Endothelial cell of hepatic sinusoid (primary cell): ENCODE data around the gene XIRP1.
"Not testable (repeated sequence)": the region's sequence is repeated elsewhere in the genome, so short reads cannot be mapped to it uniquely, and the experiment has no call there.

Experiments used
- in situ Hi-C: cut with HindIII; loops from 2 replicates; pipeline ENCODE4 v1.10.0; 2017; ENCODE audit warnings: low sequenced_read_pairs

Gene XIRP1

DNA sequence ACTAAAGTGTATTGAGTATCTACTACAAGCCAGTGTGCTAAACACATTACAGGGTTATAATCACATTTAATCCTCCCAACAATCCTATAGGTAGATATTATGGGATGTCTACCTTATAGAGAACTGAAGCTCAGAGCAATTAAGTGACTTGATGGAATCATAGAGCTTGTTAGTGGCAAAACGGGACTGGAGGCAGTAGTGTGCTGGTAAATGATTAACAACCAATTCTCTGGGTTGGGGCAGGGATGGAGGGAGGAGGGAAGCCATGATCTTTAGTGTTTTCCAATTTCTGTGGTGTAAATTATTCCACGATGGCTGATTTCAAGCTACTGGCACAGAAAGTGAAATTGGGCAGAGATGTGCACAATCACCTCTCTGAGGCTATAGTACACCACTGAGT lies 20.5 kb downstream of the XIRP1 start:
- in situ Hi-C loops, result no loop called here

DNA sequence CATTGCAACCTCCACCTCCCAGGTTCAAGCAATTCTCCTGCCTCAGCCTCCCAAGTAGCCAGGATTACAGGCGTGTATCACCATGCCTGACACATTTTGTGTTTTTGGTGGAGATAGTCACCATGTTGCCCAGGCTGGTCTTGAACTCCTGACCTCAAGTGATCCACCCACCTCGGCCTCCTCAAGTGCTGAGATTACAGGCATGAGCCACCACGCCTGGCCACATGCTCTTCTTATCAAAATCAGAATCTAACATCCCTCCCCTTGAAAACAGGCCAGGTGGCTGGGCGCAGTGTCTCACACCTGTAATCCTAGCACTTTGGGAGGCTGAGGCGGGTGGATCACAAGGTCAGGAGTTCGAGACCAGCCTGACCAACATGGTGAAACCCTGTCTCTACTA lies 21.5 kb downstream of the XIRP1 start:
- in situ Hi-C loops, result not testable (repeated sequence)

DNA sequence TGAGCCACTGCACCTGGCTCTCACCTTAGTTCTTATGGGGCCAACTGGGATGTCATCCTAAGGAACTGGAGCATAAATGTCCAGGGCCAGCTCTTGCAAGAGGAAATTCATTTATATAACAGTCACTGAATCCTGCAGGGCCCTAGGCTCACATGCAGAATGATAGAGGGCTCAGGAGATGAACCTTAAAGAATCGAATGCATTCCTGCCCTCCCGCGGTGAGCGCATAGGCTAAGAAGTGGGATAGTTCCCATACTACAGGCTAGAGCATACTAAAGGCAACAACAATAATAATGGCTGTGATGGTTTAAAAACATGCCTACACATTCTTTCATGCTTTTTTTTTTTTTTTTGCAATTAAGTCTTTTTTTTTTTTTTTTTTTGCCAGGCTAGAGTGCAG lies 21.9 kb downstream of the XIRP1 start:
- in situ Hi-C loops, result no loop called here

DNA sequence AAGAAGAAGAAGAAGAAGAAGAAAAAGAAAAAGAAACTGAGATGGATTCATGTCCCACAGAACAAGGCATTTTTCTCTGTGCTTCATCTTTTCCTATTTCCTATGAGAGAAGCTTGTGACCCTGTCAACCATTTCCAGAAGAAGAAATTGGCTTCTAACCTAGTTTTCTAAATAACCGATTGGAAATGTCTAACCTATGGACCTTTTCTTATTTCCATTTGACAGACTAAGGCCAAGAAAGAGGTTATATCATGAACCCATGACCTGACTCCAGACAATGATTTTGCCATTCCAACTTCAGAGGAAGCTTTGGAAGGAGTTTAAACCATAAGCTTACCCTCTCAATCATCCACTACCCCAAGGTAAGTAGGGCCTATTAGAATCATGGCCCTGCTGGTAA lies 22.7 kb downstream of the XIRP1 start:
- in situ Hi-C loops, result no loop called here

DNA sequence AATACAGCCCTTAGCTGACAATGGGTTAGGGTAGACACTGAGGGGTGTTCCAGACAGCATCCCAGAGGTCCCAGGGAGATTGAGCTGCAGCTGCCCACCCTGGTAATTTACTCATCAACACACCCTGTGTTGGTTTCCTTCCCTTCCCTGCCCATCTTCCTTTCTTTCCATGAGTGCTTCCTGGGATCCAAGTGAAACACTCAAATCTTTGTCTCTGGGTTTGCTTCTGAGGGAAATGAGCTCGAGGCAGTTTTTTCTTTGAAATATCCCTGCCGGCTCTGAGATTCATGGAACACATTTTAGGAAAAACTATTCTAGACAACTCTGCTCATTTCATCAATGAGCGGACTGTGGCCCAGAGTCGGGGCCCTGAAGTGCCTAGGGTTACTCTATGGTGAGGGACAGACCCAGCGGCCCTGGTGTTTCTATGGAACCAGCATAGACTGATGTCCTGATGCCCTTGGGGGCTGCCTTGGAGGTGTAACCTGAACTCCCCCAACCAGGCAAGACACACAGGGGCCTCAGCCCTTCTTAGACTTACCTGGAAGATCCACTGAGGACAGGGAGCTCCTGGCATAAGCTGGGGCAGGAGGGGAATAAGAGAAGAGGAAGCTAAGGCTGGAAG lies 24.1 kb downstream of the XIRP1 start:
- in situ Hi-C loops, result no loop called here

DNA sequence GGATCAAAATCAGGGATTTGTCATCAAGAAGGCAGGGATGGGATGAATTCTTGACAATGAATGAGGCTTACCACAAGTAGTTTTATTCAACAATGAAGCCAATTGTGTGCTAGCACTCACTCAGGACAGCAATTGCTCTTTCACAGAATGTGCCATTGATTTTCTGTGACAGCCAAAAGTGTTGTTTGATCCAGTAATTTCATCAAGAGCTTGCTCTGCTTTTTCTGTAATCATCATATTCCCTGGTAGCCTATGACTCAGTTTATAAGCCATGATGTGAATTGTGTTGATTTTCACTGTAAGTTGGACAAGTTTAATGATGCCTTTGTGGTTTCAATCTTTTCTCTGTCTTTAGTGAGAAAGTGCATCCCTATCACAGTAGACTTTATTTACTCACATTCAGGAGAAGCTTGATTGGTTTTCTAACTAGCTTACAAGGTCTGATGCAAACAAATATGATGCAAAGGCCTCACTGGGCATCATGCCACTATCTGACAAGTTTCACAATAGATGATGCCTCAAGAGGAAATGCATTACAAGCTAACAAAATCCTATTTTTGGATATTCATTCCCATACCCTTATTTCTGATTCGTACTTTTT lies 25.4 kb downstream of the XIRP1 start:
- in situ Hi-C loops, result no loop called here

DNA sequence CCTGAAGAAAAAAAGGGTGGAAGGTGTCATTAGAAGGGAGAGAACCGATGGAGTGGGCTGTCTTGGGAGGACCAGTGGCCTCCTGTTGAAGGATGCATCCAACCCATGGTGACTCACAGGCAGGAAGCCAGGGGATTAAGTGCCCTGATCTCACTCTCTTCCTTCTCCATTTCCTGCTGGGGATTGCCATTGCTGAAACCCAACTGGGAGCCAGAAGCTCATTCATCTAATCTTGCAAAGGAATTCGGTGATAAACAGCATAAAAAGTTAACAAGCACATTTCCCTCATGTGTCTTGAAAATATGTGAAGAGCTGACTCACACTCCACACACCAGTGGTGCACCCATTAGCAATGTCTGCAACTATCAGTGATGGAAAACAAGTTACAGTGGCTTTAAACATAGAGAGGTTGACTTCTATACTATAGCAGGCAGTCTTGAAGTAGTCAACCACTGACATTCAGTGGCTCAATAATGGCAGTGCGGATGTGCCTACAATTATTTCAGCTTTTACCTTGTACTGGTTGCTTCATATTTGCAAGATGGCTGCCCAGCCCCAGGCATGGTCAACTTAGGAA lies 26.2 kb downstream of the XIRP1 start:
- in situ Hi-C loops, result no loop called here

DNA sequence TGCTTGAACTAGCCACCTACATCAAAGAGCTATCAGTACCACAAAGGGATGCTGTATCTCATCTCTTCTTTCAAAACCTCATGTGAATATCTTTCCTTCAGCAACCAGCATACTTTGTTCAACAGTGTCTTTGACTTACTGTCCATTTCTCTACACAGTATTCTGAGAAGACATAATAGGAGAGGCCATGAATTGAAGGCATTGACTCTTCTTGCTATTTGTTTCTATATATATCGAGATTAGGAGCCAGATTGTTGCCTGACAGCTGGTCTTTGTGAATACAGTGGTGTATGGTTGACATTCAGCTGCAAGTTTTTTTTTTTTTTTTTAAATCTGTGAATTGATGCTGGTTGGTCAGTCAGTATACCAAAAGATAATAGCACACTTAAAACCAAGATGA lies 26.9 kb downstream of the XIRP1 start:
- in situ Hi-C loops, result no loop called here

DNA sequence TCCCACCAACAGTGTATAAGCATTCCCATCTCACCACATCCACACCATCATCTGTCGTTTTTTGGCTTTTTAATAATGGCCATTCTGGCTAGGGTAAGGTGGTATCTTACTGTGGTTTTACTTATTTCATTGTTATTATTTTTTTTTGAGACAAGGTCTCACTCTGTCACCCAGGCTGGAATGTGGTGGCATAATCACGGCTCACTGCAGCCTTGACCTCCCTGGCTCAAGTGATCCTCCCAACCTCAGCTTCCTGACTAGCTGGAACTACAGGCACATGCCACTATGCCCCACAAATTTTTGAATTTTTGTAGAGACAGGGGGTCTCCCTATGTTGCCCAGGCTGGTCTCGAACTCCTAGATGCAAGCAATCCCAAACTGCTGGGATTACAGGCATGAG lies 28.0 kb downstream of the XIRP1 start:
- in situ Hi-C loops, result no loop called here

DNA sequence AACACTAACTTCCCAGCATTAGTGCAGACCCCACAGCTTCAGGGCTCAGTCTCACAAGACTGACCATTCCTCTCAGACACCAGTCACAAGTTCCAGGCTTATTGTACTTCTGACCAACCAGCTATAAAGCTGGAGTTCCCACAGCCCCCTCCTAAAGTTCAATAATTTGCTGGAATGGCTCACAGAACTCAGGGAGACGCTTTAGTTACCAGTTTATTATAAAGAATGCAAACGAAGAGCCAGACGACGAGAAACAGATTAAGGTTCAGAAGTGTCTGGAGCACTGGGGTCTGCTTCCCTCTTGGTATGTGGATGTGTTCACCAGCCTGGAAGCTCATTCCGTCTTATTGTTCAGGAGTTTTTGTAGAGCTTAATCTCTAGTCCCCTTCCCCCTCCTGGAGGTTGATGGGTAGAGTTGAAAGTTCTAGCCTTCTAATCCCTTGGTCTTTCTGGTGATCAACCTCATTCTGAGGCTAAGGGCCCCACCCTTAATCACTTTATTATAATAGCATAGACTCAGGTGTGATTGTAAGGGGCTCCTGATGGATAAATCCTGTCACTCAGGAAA lies 34.2 kb downstream of the XIRP1 start:
- in situ Hi-C loops, result no loop called here

DNA sequence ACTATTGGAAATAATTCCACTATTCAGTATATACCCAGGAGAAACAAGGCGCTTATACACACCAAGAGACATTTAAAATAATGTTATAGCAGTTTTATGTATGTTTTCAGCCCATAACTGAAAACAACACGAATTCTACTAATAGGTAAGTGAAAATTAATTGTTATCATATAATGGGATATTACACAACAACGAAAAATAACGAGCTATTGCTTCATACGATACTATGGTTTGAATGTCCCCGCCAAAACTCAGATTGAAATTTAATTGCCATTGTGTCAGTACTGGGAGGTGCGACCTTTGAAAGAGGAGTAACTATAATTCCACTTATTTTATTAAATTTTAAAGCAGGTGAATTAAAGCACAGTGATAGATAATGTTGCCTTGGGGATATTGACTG lies 35.0 kb downstream of the XIRP1 start:
- in situ Hi-C loops, result no loop called here

DNA sequence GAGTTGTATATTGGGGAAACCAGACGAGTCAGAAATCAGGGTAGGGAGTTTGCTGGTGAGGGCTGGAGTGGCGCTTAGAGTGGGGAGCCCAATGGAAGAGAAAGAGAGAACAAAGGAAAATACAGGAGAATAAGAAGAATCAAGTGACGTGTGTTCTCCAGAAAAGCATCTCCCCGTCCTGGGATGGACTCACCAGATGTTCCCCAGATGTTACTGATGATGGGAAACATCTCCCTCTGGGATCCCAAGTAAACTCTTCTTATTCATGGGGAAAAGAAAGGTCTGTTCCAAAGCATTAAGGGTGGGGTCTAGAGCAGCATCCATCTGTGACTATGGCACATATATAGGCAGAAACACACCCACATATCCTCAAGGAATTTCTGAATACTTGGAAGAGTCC lies 36.0 kb downstream of the XIRP1 start:
- in situ Hi-C loops, result no loop called here

DNA sequence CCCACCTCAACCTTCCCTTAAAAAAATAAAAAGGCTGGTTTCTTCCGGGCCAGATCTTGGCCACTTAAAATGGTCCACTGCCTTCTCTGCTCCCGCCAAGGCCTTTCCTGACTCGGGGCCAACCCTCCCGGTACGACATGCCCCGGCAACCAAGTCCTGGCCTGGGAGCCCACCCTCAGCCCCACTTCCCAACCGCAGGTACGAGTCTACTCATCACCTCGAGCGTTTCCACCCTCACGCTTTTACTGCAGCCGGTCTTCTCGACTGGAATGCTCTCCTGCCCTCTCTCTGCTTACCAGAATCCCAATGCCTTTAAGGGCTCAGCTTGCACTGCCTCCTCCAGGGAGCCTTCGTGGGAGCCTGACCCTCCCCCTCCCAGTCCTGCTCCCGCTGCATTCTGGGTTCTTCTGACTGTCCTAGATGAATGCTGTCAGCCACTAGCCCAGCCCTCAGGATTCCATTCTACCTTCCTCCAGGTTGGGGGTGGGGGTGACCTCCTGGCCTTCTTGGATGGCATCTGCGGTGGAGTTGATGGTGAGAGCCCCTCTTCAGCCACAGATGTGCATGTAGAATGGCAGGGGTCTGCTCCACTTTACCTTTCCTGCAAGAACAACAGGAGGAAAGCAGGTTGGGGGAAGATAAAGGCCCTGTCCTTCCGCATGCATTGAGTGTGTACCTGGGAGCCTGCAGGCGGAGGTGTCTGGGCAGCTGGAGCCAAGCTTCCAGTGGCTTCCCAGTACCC lies 37.9 kb downstream of the XIRP1 start:
- in situ Hi-C loops, result no loop called here

DNA sequence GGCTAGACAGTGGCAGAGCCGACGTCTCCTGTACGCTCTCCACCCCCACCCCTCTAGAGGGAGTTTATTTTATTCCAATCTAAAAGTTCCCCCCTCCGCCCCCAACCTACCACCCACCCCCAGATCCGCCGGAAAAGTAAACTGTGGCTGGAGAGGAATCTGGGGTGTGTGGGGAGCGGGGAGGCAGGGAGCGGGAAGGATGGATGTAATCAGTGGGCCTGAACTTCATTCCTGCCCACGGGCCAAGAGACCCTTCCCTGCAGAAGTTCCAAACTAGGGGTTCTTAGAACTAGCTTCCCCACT lies 38.5 kb downstream of the XIRP1 start:
- in situ Hi-C loops, result no loop called here

DNA sequence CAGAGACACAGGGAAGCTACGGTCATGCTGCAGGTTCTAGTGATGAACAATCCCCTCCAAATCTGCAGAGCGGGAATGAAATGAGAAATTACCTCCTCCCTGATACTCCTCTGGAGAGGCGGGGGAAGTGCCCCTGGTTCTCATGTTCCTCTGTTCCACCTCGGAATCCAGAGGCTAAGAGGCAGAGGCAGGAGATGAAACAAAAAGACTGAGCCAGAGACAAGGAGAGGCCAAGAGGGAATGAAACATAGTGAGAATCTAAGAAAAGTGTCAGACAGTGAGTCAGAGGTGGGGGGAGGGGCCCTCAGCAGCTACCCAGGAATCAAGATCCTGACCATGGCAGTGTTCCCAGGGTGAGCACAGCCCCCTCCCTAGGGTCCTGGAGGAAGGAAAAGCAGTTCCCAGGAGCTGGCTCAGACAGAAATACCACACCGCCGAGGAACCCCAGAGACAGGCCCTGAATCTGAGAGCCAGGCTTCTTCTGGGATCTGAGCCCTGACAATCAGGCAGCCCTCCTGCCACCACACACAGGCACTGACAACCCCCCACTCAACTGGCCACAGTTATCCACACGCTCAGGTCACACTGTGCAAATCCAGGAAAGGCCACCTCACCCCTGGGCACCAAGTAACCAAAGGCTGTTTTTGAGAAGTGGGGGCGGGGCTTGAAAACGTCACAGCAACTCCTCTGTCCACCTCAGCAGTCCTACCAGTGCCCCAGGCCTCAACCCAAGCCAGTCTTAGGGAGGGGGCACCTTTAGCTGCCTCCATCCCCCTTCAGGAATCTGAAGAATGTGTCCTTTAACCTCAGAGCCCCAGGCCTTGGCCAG lies 41.4 kb downstream of the XIRP1 start:
- in situ Hi-C loops, result no loop called here

DNA sequence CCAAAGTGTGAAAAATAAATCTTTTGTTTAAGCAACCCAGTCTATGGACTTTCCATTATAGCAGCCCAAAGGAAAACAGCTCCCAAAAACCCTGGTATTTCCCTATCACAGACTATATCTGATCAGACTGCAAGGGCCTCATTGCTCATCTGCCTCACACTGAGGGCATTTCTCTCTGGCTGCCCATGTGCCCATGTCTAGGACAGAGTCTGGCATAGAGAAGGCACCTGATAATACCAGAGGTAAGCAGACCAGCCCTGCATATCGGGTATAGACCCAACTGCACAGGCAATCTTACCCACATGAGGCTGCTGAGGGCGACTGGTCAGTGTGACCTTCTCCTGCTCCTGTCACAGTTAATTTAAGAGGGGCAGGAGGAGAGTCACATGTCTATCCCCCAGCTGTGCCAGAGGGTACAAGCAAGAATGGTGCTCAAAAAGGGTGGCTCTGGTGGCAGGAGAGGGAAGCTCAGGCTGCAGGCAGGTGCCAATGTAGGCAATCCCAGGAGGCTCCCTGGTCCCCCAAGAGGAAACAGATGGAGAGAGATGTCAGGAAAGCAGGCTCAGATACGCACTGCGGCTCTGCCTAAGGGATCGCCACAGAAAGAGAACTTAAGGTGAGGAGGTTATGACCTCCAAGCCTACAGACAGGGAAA lies 42.1 kb downstream of the XIRP1 start:
- in situ Hi-C loops, result no loop called here

DNA sequence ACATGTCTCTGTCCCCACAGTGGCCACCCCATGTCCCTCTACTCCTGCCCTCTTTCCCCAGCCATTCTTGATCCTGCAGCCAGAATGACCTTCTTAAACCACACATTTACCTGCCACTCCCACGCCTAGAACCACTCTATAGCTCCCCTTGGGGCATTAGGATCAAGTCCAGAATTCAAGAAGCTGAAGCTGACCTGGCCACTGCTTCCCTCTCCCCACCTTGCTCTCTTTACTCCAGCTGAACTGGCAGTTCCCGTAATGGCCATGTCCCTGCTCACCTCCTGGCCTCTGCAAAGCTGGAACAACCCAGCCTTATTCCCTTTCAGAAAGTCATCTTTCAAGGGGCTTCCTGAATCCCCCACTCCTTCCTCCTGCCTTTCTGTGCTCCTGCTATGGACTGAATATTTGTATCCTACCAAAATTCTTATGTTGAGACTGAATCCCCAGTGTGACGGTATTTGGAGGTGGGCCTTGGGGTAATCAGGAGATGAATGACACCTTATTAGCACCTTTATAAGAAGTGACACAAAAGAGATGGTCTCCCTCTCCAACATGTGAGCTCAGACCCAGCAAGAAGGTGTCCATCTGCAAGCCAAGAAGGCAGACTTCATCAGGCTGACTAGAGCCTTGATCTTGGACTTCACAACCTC lies 42.8 kb downstream of the XIRP1 start:
- in situ Hi-C loops, result no loop called here

DNA sequence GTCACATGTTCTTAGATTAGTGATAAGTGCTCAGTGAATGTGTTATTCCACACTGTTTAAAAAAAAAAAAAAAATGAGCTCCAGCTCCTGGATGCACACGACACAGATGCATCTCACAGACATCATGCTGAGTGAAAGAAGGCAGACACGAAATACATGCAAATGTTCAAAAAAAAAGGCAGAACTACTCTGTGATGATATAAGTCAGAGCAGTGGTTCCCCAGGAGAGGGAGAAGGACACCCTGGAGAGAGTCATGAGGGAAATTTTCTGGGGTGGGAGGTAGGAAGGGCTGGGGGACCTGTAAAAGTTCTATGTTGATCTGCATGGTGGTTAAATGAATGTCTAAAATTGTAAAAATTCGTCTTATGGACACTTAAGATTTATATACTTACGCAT lies 43.3 kb downstream of the XIRP1 start:
- in situ Hi-C loops, result no loop called here

DNA sequence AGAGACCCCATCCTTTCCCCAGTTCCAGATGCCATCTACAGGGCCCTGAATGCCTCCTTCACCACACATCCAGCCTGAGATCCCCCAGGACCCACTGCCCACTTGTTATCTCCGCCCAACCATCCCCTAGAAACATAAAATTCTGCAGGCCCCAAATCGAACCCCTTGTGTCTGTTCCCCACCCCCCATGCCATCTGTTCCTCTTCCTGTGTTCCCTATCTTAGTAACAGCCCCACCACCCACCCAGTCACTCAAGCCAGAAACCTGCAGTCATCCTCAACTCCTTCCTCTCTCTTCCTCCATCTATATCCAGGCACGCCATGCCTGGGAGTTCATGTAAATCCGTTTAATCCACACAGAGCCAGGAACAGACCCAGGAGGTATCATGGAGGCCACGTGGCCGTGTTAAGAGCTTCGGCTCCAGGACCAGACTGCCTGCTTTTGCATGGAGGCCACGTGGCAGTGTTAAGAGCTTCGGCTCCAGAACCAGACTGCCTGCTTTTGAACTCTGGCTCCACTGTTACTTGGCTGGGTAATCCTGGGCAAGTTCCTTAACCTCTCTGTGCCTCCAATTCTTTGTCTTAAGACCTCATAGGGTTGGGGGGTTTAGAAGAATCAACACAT lies 43.8 kb downstream of the XIRP1 start:
- in situ Hi-C loops, result no loop called here
